NAMALWA (cell line): Measurements from ENCODE around the gene DNAJC1.

Source experiments
- DNase-seq: peaks from one replicate; pipeline ENCODE4 v3.0.0-alpha.2; 2015; ENCODE audit warnings: low spot score

Gene DNAJC1

GRCh38 chr10:21759232-21759631 lies 244.3 kb downstream of the DNAJC1 start:
- no peak for DNase-seq

- no peak for DNase-seq
Measured at GRCh38 chr10:21758696-21759095, 244.8 kb downstream of the DNAJC1 start.

GRCh38 chr10:21758239-21758638 lies 245.3 kb downstream of the DNAJC1 start:
- DNase-seq = no peak

GRCh38 chr10:21757185-21757901 lies 246.2 kb downstream of the DNAJC1 start:
- DNase-seq = no peak

- DNase-seq = no peak
Measured at GRCh38 chr10:21756707-21757106, 246.8 kb downstream of the DNAJC1 start.

GRCh38 chr10:21754410-21755011 lies 249.0 kb downstream of the DNAJC1 start:
- DNase-seq = no peak

- no peak for DNase-seq
Measured at GRCh38 chr10:21753497-21754270, 249.8 kb downstream of the DNAJC1 start.

- no peak for DNase-seq
Measured at GRCh38 chr10:21751341-21752310, 251.9 kb downstream of the DNAJC1 start.

GRCh38 chr10:21750424-21750823 lies 253.1 kb downstream of the DNAJC1 start:
- DNase-seq = no peak

GRCh38 chr10:21749788-21750187 lies 253.7 kb downstream of the DNAJC1 start:
- DNase-seq = no peak

- no peak for DNase-seq
Measured at GRCh38 chr10:21747809-21748208, 255.7 kb downstream of the DNAJC1 start.

- DNase-seq = no peak
Measured at GRCh38 chr10:21746118-21746517, 257.4 kb downstream of the DNAJC1 start.

- no peak for DNase-seq
Measured at GRCh38 chr10:21744223-21744622, 259.3 kb downstream of the DNAJC1 start.

GRCh38 chr10:21742740-21743412 lies 260.7 kb downstream of the DNAJC1 start:
- no peak for DNase-seq

- DNase-seq = no peak
Measured at GRCh38 chr10:21740989-21741388, 262.5 kb downstream of the DNAJC1 start.

GRCh38 chr10:21737106-21737505 lies 266.4 kb downstream of the DNAJC1 start:
- no peak for DNase-seq

GRCh38 chr10:21733710-21734109 lies 269.8 kb downstream of the DNAJC1 start:
- DNase-seq = no peak

- peak; percentile 72 for DNase-seq
Measured at GRCh38 chr10:21732067-21732772, 271.3 kb downstream of the DNAJC1 start.

- DNase-seq = no peak
Measured at GRCh38 chr10:21728618-21729017, 274.9 kb downstream of the DNAJC1 start.

GRCh38 chr10:21727452-21728168 lies 275.9 kb downstream of the DNAJC1 start:
- no peak for DNase-seq
